ENCODE data around the gene AKAP1.

- TF ChIP-seq CTCF (IDR thresholded peaks at IDR 0.05) (no peak), POLR2A (IDR thresholded peaks at IDR 0.05; ENCODE audit: low read depth) (no peak)
Measured at GRCh38 chr17:57165754-57166153, 80.7 kb downstream of the AKAP1 start.

All from esophagus muscularis mucosa (tissue), 3 donors.